HG03521 (cell line): ENCODE data around the gene OPN1MW3.
"Not testable (repeated sequence)": the region's sequence is repeated elsewhere in the genome, so short reads cannot be mapped to it uniquely, and the experiment has no call there.

Experiments used
- ATAC-seq: cut with Tn5 transposase; IDR thresholded peaks from one replicate; pipeline ENCODE4 v1.9.1; 2021; ENCODE audit warnings: mild to moderate bottlenecking, moderate library complexity; ENCODE audit not compliant: unreplicated experiment

Gene OPN1MW3

DNA sequence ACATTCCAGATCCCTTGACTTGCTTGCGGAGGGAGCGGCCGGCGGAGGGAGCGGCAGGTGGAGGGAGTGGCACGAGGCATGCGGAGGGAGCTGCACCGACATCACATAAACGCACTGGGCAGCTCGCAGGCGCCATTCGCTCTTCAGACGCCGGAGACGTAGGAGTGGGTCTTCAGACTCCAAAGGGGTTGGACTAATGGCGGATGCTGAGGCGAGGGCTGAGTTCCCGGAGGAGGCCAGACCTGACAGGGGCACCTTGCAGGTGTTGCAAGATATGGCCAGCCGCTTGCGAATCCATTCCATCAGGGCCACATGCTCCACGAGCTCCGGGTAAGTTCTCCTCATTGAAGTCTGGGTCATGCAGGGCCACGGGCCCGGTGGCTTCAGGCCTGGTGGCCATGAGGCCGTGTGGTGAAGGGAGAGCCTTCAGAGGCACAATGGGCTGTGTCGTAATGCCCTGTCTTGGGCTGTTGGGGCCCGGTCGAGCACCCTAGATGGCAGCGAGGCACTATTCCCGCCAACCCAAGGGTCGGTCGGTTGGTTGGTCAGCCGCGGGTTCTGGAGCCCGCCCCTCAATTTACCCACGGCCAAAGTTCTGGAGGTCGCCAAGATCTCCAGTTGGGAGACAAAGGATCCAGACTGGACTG is 38.4 kb downstream of the OPN1MW3 start, which contains the start of gene TKTL1:
TSS of gene TKTL1 (plus strand) at position 132 of the 647 bp plus-strand sequence. CDS start at position 197, 65 bp downstream.
- ATAC-seq, result no peak

DNA sequence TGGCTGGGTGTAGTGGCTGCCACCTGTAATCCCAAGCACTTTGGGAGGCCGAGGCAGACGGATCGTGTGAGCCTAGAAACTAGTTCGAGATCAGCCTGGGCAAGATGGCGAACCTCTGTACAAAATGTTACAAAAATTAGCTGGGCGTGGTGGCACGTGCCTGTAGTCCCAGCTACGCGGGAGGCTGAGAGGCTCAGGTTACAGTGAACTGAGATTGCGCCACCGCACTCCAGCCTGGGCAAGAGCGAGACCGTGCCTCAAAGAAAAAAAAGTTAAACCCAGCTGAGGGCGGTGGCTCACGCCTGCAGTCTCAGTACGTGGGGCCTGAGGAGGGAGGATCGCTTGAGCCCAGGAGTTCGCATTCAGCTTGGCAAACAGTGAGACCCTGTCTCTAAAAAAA is 39.3 kb downstream of the OPN1MW3 start:
- no peak for ATAC-seq

DNA sequence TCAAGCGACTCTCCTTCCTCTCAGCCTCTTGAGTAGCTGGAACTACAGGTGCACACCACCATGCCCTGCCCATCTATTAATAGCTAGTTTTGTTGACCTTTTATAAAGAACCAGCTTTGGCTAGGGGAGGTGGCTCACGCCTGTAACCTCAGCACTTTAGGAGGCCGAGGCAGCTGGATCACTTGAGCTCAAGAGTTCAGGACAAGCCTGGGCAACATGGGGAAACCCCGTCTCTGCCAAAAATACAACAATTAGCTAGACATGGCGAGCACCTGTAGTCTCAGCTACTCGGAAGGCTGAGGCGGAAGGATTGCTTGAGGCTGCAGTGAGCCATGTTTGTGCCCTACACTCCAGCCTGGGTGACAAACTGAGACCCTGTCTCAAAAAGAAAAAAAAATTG is 40.9 kb downstream of the OPN1MW3 start:
- ATAC-seq, result no peak

DNA sequence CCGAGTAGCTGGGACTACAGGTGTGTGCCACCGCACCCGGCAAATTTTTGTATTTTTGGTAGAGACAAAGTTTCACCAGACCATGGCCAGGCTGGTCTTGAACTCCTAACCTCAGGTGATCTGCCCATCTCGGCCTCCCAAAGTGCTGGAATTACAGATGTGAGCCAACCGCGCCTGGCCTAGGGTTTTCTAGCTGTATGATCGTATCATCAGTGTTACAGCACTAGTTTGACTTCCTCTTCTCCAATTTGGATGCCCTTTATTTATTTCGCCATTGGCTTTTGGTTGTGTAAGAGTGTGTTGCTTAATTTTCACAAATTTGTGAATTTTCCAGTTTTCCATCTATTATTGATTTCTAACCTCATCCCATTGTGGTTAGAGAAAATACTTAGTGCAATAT is 43.4 kb downstream of the OPN1MW3 start:
- no peak for ATAC-seq

DNA sequence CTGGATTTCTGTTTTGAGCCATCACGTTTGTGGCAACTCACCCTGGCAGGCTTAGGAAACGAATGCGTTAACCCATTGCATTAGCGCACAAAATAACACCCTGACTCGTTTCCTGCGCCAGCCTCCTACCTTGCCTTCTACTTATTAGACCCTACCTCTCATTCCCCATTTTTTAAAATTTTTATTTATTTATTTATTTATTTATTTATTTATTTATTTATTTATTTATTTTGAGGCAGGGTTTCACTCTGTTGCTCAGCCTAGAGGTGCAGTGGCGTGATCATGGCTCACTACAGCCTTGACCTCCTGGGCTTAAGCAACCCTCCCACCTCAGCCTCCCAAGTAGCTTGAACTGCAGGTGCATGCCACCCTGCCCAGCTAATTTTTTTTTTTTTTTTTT is 45.6 kb downstream of the OPN1MW3 start:
- ATAC-seq, result not testable (repeated sequence)

DNA sequence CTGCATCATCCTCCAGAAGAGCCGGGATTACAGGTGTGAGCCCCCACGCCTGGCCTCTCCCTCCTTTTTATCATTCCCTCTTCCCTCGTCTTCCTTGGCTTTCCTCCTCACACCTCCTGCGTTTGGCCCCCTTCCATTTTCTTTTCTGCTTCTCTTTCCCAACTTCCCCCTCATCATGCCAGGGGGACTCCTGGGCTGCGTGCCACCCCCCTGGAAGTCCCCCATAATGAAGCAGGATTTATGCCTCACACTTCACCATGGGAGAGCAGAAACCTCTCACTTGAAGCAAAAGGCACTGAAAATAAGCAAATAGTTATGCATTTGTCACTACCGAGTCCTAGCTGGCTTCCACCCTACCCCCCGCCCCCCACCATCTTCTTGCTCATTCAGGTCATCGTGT is 46.1 kb downstream of the OPN1MW3 start:
- no peak for ATAC-seq

DNA sequence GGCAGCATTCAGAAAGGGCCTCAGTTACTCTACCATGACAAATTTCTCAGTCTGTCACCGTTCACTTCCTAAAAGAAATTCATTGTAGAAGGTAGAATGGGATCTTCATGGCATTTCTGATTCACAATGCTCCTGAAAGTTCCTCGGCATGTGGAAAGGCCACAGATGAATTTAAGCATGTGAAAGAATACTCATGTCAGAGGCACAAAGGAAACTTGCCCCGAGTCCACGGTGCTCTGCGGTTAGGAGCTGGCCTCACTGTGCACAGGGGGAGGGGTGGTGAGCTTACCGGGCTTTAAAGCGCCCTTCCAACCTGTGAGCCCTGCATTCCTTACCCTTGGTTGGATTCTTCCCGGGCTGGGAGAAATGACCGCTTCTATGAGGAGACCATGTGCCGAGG is 47.5 kb downstream of the OPN1MW3 start:
- no peak for ATAC-seq

DNA sequence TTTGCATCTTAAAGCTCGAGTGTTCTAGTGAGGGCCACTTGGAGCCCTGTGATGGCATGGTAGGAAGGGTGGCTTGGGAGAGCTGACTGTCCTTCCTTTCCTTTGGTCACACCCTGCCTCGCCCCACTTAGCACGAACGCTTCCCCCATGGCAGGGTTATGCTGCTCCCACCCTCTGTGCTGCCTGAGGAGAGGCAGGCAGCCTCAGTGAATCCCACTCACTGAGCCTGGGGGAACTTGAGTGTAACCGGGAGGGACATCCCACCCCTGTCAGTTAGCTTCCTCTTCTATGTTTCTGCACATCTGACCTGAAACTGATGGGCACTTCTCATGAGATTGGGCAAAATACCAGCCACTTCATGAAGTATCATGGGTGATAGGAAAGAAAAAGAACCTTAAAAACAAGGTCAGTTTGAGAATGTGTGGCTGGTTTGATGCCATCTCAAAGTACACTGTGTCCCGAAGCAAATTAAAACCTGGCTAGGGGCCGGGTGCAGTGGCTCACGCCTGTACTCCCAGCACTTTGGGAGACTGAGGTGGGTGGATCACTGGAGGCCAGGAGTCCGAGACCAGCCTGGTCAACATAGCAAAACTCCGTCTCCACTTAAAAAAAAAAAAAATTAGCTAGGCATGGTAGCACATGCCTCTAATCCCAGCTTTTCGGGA is 48.3 kb downstream of the OPN1MW3 start:
- ATAC-seq, result no peak

DNA sequence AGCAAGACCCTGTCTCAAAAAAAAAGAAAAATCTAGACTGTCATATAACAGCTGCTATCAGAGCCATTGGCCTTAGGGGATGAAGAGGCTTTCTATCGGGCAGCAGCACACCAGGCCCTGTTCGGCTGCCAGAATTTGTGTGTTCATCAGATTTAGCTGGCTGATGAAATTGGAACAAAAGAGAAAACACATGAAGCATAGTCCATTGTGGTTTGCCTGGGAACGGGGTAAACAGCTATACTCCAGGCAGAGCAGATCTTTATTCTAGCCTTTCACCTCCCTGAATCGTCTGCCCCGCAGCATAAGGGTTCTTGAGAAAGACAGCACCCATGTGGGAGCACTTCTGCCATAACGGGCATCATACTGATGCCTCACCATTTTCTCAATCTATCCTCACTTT is 49.8 kb downstream of the OPN1MW3 start:
- ATAC-seq, result no peak

DNA sequence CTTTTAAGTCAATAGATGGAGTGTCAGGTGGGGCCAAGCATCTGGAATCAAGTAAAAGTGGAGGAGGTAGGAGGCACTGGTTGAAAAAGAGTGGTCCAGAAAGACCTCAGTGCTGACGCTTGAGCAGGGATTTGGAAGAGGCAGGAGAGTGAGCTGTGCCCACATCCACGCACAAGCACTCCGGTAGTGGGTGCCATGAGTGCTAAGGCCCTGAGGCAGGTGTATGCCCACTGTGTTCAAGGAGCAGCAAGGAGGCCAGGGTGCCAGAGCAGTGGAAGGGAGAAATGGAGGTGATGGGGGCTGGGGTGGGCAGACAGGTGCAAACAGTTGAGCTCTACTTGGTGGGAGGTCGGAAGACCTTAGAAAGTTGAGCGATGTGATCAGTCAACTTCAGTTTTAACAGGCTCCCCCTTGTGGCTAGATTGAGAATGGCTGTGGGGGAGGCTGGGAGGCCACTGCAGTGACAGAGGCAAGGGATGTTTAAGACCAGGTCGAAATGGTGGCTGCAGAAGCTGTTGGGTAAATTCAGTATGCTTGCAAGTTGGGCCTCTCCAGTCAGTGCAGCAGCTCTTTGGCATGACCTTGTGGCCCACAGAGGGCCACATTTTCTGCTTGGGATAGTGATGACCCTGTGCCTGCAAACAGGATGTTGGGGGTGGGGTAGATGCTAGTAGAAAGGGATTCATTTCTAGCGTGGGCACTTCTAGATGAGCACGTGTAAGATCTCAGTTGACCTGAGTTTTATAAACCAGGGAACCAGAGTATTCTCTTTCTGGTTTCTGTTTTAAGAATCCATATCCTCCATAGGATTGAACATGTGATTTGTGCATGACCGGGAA is 50.9 kb downstream of the OPN1MW3 start:
- ATAC-seq, result no peak

DNA sequence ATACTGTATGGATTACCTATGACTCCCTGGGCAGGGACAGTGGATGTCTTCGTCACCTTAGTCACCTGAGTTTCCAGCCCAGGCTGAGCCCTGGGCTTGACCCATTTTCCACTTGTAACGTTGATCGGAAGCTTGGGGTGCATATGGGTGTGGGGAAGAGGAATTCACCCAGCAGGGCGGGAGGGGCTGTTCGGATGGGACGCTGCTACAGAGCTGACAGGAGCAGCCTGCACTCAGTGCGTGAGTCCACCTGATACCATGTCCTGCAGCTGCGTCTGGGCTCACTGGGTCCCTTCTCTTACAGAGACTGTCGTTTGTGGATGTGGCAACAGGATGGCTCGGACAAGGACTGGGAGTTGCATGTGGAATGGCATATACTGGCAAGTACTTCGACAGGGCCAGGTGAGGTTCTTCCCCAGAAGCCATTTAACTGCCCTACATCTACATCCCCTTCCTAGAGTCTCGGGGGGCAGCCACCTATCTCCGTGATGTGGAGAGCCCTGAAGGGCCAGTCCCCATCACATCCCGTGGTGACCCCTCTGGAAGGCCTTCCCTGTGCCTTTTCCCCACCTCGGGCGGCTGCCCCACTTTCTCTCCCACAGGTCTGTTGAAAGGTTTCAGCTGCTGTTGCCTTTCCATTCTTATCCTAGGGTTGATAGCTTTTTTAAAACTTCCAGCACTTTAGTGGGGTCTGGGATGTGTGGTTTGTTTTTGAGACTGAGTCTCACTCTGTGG is 51.8 kb downstream of the OPN1MW3 start:
- no peak for ATAC-seq

DNA sequence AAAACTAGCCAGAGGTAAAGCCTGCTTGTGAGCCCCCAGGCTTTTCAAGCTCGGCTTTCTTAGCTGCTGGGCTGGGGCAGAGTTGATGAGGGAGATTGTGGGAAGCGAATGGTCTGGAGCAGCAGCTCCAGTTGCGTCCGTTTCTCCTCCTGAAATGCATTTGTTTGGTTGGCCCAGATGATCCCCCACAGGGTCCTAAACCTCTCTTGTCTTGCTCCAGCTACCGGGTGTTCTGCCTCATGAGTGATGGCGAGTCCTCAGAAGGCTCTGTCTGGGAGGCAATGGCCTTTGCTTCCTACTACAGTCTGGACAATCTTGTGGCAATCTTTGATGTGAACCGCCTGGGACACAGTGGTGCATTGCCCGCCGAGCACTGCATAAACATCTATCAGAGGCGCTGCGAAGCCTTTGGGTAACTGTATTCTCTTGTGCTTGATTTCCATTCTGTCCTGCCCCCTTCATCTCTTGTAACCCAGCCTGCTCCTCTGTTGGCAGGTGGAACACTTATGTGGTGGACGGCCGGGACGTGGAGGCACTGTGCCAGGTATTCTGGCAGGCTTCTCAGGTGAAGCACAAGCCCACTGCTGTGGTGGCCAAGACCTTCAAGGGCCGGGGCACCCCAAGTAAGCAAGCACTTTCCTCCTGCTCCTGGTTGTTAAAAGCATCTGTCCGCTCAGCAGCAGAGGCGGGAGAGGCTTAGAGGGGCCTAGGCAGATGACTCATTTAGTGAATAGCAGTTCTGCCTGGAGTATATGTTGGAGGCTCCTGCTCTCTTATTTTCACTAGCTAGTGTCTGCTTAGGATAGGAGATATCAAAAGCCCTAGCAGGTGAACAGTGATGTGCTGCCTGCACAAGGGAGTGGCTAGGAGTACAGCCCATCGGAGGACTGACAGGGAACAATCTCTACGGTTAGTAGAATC is 53.5 kb downstream of the OPN1MW3 start:
- ATAC-seq, result no peak

DNA sequence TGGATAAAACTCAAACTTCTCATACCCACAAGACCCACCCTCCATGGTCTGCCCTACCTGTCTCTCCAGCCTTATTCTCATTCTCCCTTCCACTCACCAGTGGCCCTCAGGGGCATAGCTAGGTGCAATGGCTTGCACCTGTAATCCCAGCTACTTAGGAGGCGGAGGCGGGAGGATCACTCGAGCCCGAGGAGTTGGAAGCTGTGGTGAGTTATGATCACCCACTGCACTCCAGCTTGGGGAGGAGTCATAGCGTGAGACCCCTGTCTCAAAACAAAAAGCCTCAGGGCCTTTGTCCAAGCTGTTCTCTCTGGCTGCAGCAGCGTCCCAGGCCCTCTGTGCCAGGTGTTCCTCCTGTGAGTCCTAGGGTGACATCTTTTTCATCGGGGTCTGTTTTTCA is 54.7 kb downstream of the OPN1MW3 start:
- ATAC-seq, result no peak

DNA sequence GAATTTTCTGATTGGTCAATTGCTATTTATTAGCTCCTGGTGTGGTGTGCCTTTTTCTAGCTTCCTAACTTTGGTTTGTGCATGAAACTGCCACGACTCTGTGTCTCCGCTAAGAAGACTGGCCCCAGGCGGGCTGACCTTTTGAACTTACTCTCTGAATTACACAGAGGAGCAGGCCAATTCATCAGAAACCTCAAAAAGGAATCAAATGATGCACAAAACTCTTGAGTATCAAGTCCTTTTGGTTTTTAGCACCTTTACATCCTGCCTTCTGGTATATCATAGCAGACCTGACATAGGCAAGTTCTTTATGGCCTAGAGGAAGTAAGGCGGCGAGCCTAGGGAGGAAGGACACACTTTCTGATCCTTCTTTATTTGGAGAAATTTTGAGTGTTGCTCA is 55.8 kb downstream of the OPN1MW3 start:
- ATAC-seq, result no peak

DNA sequence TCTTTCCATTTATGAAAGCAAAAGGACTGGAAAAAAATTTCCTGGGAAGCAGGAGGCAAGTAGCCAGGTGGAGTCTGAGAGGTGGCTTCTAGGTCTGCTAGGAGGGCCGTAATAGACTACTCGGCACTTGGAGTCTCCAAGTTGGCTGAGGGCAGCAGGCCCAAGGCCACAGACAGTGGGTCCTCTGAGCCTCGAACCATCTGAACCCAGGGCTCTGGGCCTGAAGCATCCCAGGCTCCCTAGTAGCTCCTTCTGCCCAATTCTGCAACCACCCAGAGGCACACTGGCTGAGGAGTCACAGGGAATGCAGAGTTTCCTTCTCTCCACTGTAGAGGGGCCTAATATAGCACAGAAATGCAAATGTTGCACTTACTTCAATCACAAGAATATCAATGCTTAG is 58.0 kb downstream of the OPN1MW3 start:
- no peak for ATAC-seq

DNA sequence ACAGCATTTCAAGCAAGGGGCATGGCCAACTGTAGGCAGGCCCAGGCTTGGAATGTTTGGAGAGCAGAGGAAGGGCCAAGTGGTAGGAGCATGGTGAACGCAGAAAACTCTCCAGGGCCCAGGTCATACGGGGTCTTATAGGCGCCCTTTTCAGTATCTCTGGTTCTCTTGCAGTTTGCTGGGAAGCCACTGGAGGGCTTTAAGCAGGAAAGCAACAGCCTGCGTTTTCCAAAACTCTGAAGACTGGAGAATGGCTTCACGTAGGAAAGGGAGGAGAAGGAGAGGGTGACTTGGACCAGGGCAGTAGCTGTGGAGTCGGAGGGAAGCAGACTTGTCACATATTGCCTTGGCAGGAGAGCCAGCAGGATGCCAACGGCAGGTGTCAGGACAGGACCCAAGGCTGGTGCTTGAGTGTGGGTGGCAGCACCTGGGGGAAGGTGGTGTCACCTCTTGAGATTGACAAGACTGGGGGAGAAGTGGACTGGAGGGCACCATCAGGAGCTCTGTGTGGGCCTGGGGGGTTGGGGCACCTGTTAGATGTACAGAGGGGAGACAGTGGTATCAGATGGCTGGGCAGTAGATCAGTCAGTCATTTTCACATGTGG is 60.1 kb downstream of the OPN1MW3 start:
- ATAC-seq, result no peak

DNA sequence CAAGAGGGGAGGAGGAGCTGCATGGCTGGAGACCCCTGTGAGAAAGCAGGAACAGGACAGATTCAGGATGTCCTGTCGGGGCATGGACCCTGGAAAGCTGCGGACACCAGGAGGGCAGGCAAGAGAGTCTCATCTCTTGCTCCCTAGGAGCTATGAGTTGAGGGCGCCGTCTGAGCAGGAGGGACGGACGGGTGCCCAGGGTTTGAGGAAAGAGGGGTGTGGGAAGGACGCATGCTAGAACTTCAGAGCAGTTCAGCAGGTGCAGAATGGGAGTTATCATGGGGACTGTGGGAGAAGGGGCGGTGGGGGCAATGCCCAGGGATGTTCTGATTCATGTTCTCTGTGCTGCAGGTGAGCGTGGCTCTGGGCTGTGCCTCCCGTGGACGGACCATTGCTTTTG is 63.0 kb downstream of the OPN1MW3 start:
- no peak for ATAC-seq
